IPS-11a (cell line): ENCODE results near the gene RGS1.

Experiments
- H3K4me3 ChIP-seq: one replicate; pipeline ENCODE4 v1.5.1; 2013; ENCODE audit warnings: low read depth, low read length, control low read depth

Gene RGS1

DNA sequence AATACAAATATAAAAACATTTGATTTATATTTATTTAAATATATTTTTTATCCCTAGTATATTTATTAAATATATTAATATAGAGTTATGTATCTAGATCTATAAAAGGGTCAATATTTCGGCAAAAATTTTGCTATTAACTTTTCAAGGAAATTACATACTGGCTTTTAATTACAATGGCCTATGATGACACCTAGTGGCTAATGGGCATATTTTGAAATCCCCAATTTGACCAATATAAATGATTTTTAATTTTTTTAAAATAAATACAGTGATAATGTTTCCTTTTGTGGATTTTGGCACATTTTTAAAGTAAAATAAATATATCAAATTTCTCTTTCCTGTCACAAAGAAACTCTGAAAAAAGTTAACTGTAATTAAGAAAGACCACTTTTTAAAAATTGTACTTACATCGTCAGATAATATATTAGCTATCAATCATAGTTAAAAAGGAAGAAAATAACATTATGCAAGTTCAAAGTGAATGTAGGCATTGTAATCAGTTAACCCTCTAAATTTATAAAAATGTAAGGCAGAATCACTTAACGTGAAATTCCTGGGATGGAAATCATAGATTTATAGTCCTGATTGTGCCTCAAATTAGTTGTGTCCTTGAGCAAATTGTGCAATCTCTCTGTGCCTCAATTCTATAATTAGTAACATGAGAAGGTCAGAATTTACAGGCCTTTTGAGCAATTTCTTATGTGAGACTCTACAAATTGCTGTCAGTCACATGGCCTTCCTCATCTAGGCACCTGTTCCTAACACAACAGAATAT lies 34.7 kb downstream of the RGS1 start:
- H3K4me3 ChIP-seq = no peak overlapping the region

DNA sequence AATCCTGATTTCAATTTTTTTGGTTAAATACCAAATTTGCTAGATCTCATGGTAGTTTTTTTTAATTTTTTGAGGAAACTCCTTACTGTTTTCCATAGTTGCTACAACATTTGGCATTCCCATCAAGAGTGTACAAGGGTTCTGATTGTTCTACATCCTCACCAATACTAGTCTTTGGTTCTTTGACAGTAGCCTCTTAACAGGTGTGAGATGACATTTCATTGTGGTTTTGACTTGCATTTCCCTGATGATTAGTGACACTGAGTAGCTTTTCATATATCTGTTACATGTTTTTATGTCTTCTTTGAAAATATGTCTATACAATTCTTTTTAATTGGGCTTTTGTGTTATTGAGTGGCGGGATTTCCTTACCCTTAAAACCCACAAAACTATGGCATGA lies 39.5 kb downstream of the RGS1 start:
- no peak overlapping the region for H3K4me3 ChIP-seq

GRCh38 chr1:192620071-192620635 lies 44.6 kb downstream of the RGS1 start:
- H3K4me3 ChIP-seq = no peak overlapping the region

DNA sequence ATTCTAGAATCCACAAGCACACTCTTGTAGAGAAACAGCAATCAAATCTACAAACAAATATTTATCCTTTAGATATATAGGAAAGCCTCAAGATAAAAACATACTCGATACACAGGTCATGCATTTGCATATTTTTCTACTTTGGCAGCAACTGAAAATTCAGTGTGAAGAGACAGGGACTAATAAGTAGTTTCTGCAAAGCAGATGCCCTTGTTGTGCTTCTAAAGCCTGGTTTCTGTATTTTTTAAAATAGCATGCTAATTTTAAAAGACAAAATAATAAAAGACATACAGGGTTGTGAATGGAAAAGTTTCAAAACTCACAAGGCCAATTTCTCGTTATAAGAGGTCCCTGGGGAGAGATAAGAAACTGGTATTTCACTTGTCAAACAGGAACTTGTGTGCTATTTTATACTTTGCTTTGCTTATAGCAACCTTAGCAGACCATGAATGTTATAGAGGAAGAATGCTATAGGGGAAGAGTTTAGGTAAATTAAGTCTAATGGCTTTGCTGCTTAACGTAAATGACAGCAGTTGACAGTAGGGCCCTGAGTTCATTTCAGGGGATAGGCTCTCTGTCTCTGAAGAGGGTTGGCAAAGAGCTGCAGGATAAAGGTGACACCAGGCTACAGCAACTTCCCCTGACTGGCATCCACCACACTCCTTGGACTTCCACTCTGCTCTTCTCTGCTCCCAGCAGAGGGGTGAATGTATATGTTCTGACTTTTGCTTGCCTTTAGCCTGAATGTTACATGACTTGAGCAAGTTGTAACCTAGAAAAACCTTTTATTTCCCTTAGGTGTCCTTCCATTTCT lies 51.0 kb downstream of the RGS1 start:
- no peak overlapping the region for H3K4me3 ChIP-seq

- H3K4me3 ChIP-seq = no peak overlapping the region
Observed at GRCh38 chr1:192627901-192628300, 52.3 kb downstream of the RGS1 start.

GRCh38 chr1:192628396-192629057 lies 53.0 kb downstream of the RGS1 start:
- H3K4me3 ChIP-seq = no peak overlapping the region

GRCh38 chr1:192629612-192630011 lies 54.0 kb downstream of the RGS1 start:
- no peak overlapping the region for H3K4me3 ChIP-seq
